Colonic mucosa (tissue), 4 donors: ENCODE results near the gene KLHDC8A. TPM values are rescaled to one million over a fixed set of nuclear protein-coding genes. Genes with fewer than 3 reads are reported as not detected.
A peak's percentile ranks its signal among the peaks of the same experiment; 100 is the strongest.

Experiments used
- DNase-seq: peaks from one replicate; pipeline ENCODE4 v3.0.0-alpha.2; 2020
- H3K27ac ChIP-seq: fragments of 200-600 bp; one replicate; pipeline ENCODE4 v1.8.0; 2021
- H3K27me3 ChIP-seq: fragments of 200-600 bp; one replicate; pipeline ENCODE4 v1.8.0; 2021
- H3K36me3 ChIP-seq: fragments of 200-600 bp; one replicate; pipeline ENCODE4 v1.8.0; 2021
- H3K4me1 ChIP-seq: fragments of 200-600 bp; one replicate; pipeline ENCODE4 v1.8.0; 2021; ENCODE audit warnings: mild to moderate bottlenecking
- H3K4me3 ChIP-seq: fragments of 200-600 bp; one replicate; pipeline ENCODE4 v1.8.0; 2021
- H3K9ac ChIP-seq, 2 donors: one replicate each; pipeline ENCODE4 v1.7.0; 2013; ENCODE audit warnings: control low read depth in 2 of 2, low read depth in 2 of 2, low read length in 2 of 2
- H3K9me3 ChIP-seq: fragments of 200-600 bp; one replicate; pipeline ENCODE4 v1.8.0; 2021
- intact Hi-C: fragments of 100-400 bp; cut with DNase I; formaldehyde crosslinking; loops from one replicate; pipeline ENCODE4 v1.14.1; 2022
- total RNA-seq, 2 donors: library from RNA; stranded (reverse); fragmentation: NEBNext Ultra II Directional in 1 of 2; extraction: Animal tissue kit (Norgen Biotek cat#: 25700) in 1 of 2; gene quantifications; one replicate each; pipeline ENCODE4 v1.2.1, GENCODE V29; 2021
- TF ChIP-seq, protein P1 (sequence below): fragments of 200-600 bp; IDR thresholded peaks from one replicate; pipeline ENCODE4 v1.8.0; 2022; ENCODE audit warnings: antibody characterized with exemption, mild to moderate bottlenecking
- donor health status: healthy.
- donor health status: DM: no; HTN: no; CAD: no.
- donor health status: DM: no; HTN: no; CAD: no.

The KLHDC8A gene
- total RNA-seq, 2 donors from 2014 or later: 0.44 to 0.58 TPM

DNA sequence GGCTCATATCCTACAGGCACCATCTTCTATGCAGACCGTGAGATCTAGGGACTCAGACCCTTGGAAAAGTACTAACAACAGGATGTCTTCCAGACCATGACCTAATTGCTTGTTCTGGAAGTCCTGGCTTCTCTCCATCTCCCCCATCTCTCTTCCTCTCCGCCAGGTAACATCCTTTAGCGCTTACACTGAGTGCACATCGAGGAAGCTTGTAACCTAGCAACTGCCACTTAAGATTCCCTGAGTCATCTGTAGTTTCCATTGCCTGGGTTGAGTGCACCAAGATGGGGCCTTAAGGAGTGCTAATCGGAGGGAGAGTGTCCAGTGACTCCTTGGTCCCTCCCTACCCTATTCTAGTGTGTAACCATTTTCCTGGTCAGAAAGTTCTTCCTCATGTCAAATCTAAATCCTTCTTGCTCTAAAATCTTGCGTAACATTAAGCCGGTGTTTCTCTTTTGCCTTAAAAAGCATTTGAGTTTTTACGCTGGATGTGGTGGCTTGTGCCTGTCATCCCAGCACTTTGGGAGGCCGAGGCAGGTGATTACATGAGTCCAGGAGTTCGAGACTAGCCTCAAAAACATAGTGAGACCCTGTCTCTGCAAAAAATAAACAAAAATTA, 9.7 kb downstream of the KLHDC8A start:
- TF ChIP-seq, protein P1, sequence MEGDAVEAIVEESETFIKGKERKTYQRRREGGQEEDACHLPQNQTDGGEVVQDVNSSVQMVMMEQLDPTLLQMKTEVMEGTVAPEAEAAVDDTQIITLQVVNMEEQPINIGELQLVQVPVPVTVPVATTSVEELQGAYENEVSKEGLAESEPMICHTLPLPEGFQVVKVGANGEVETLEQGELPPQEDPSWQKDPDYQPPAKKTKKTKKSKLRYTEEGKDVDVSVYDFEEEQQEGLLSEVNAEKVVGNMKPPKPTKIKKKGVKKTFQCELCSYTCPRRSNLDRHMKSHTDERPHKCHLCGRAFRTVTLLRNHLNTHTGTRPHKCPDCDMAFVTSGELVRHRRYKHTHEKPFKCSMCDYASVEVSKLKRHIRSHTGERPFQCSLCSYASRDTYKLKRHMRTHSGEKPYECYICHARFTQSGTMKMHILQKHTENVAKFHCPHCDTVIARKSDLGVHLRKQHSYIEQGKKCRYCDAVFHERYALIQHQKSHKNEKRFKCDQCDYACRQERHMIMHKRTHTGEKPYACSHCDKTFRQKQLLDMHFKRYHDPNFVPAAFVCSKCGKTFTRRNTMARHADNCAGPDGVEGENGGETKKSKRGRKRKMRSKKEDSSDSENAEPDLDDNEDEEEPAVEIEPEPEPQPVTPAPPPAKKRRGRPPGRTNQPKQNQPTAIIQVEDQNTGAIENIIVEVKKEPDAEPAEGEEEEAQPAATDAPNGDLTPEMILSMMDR: no peak
- intact Hi-C loops: no loop called here
- DNase-seq: no peak
- Histone ChIP-seq H3K4me3 (no peak overlapping the region), H3K27ac (no peak overlapping the region), H3K36me3 (no peaks in the 10 kb centered on the region), H3K4me1 (peaks cover 11% of the 10 kb centered on the region), H3K27me3 (peaks cover 23% of the 10 kb centered on the region), H3K9me3 (no peaks in the 10 kb centered on the region), H3K9ac (no peak overlapping the region)

DNA sequence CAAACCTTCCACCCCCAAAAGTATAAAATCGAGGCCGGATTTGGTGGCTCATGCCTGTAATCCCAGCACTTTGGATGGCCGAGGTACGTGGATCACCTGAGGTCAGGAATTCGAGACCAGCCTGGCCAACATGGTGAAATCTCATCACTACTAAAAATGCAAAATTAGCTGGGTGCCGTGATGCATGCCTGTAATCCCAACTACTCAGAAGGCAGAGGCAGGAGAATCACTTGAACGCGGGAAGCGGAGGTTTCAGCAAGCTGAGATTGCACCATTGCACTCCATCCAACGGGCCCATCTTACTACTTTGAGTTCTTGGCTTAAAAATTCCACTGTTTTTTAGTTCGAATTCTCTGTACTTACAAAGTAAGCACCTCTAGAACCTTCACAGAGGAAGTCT, 11.0 kb downstream of the KLHDC8A start:
- Histone ChIP-seq H3K27me3 (peaks cover 23% of the 10 kb centered on the region), H3K27ac (no peak overlapping the region), H3K36me3 (no peaks in the 10 kb centered on the region), H3K9ac (no peak overlapping the region), H3K4me1 (peaks cover 11% of the 10 kb centered on the region), H3K9me3 (no peaks in the 10 kb centered on the region), H3K4me3 (no peak overlapping the region)
- TF ChIP-seq, protein P1: no peak
- no peak for DNase-seq
- intact Hi-C loops: no loop called here

DNA sequence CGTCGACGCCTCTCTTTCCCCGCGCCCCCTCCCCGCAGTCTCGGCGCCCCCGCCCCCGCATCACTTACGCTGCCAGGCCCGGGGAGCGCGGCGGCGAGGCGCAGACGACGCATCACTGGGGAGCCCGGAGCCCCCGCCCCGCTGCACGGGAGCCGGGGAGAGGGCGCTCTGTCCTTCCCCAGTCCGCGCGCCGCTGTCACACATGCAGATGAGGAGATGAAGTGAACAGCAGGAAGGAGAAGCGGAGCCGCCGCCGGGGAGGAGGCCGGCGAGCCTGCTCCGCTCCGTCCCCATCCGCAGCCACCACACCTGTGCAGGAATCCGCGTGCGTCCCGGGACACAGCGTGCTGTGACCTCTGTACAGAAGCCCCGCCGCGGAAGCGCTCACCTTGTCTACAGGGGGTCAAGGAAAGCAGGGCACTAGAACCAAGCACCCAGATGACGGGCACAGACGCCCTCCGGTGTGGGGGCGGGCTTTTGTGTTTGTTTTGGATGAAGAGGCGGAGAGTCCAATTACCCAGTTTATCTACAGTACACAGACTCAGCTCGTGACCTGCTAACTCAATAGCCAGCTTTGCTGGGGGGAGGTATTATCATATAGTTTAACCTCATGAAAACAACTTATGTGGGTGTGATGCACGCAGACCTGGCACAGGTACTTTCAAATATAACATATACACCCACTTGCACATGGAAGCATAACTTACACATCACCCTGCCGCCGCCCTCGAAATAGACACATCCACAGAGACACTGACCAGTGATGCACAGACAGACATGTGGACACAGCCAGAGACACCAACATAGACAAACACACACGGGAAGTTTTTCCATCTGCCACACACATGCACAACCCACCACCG, 12.4 kb downstream of the KLHDC8A start:
- Histone ChIP-seq H3K9me3 (no peaks in the 10 kb centered on the region), H3K4me1 (peaks cover 11% of the 10 kb centered on the region), H3K27ac (no peak overlapping the region), H3K4me3 (peak overlapping the region; percentile 23), H3K9ac (peak overlapping the region in 1 of 2 donors; percentile 29), H3K27me3 (peaks cover 23% of the 10 kb centered on the region), H3K36me3 (no peaks in the 10 kb centered on the region)
- intact Hi-C loops: no loop called here
- TF ChIP-seq, protein P1: no peak
- peak; percentile 42 for DNase-seq

DNA sequence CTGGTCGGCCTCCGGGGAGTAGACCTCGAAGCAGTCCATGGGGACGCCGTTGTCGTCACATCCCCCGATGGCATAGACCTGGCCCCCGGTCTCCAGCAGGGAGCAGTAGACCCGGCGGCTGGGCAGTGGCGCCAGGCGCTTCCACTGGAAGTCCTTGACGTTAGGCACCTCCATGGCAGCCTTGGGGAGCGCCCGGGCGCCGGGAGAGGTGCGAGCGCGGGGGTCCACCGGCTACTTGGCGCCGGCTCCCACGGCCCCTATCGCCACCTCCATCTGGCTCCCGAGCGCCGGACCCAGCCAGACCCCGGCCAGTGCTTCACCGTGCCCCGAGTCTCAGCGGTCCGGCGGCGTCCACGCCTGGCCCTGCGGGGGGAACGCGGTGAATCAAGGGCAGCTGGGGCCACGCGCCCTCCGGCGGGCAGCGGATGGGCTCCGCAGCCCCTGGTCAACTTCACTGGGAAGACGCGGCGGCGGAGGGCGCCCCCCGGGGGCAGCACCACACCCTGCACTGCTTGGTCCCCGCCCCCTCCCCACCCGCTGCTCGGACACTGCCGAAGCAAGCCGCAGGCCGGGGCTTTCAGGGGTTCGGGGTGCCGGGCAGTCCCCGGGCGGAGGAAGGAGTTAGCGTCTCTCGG, 13.2 kb downstream of the KLHDC8A start:
- intact Hi-C loops: no loop called here
- TF ChIP-seq, protein P1: no peak
- peaks cover 11% of the 10 kb centered on the region for H3K4me1 ChIP-seq
- H3K9ac ChIP-seq: peak overlapping the region in 1 of 2 donors; percentile 43
- H3K27ac ChIP-seq: no peak overlapping the region
- no peaks in the 10 kb centered on the region for H3K9me3 ChIP-seq
- no peaks in the 10 kb centered on the region for H3K36me3 ChIP-seq
- H3K27me3 ChIP-seq: peaks cover 23% of the 10 kb centered on the region
- no peak for DNase-seq
- peak overlapping the region; percentile 23 for H3K4me3 ChIP-seq

DNA sequence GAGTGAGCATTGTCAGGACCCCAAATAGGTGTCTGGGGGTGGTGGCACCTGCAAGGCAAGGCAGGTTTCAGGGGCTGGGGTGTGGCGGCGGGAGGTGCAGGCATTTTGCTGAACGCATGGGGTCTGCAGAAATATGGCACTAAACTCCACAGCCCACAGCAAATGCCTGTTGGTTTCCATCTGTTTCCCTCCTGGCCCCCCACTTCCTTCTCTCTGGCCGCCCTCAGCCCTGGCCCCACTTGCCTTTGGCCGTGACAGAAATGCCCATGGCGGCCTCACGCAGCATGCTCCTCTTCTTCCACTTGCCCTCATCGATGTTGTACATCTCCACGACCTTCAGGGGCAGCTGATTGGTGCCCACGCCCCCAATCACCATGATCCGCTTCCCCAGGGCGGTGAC, 13.7 kb downstream of the KLHDC8A start:
- intact Hi-C loops: no loop called here
- TF ChIP-seq, protein P1: no peak
- Histone ChIP-seq H3K36me3 (no peaks in the 10 kb centered on the region), H3K9ac (no peak overlapping the region), H3K4me1 (peaks cover 11% of the 10 kb centered on the region), H3K9me3 (no peaks in the 10 kb centered on the region), H3K27ac (no peak overlapping the region), H3K27me3 (peaks cover 23% of the 10 kb centered on the region), H3K4me3 (no peak overlapping the region)
- DNase-seq: no peak
